Esophagus muscularis mucosa (tissue), 4 donors: ENCODE measurements around the gene GRM4.

Experiments used
- CTCF ChIP-seq, 3 experiments: fragments of 200-600 bp in 2 of 3; fragments of 450-650 bp in 1 of 3; sonication (generic) in 2 of 3; IDR thresholded peaks; one replicate each; pipeline ENCODE4 v1.5.1; 2017 to 2019; ENCODE audit warnings: antibody characterized with exemption in 3 of 3, mild to moderate bottlenecking in 2 of 3, moderate library complexity in 1 of 3
- EP300 ChIP-seq: sonication (generic); formaldehyde crosslinking; IDR thresholded peaks from one replicate; pipeline ENCODE4 v1.6.1; 2017; ENCODE audit warnings: antibody characterized with exemption
- POLR2A ChIP-seq: fragments of 450-650 bp; IDR thresholded peaks from one replicate; pipeline ENCODE4 v1.6.1; 2017; ENCODE audit warnings: antibody characterized with exemption, moderate library complexity, mild to moderate bottlenecking, low read depth
- POLR2AphosphoS5 ChIP-seq, 2 donors: sonication (generic); formaldehyde crosslinking; IDR thresholded peaks; one replicate each; pipeline ENCODE4 v1.6.1; 2017; ENCODE audit warnings: antibody characterized with exemption in 2 of 2

GRCh38 chr6:34029489-34030280, 116.2 kb downstream of the GRM4 start:
- no peak for TF ChIP-seq CTCF (IDR thresholded peaks at IDR 0.05)
- TF ChIP-seq POLR2A: no peak
- no peak for TF ChIP-seq EP300
- TF ChIP-seq POLR2AphosphoS5 (IDR thresholded peaks at IDR 0.05): no peak
